ENCODE measurements around the gene HERC6.
A peak's percentile ranks its signal among the peaks of the same experiment; 100 is the strongest.

DNA sequence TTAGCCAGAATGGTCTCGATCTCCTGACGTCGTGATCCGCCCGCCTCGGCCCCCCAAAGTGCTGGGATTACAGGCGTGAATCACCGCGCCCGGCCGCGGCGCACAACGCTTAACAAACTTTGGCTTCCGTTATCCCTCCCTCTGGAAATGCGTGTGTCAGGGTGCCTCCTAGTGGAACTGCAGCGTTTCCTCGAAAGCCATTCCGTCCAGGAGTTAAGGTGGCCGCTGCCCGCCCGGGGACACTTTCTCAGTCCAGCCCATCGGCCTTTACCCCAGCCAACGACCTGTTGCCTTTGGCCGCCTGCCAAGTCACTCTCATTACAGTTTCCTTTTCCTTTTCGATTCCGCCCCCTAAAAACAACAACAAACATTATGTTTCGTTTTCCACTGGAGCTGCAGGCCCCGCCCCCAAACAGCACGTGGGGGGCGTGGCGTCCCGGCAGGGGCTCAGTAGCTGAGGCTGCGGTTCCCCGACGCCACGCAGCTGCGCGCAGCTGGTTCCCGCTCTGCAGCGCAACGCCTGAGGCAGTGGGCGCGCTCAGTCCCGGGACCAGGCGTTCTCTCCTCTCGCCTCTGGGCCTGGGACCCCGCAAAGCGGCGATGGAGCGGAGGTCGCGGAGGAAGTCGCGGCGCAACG lies 78.1 kb downstream of the HERC6 start, which contains the start of gene HERC5:
- no peak for TF ChIP-seq HOXA7 (CRISPR knock-in tag; IDR thresholded peaks at IDR 0.05; ENCODE audit: borderline replicate concordance)
- no peak for TF ChIP-seq ZNF560 (tag by site-specific recombination; IDR thresholded peaks at IDR 0.05; ENCODE audit: borderline replicate concordance)
- TF ChIP-seq, protein P1, sequence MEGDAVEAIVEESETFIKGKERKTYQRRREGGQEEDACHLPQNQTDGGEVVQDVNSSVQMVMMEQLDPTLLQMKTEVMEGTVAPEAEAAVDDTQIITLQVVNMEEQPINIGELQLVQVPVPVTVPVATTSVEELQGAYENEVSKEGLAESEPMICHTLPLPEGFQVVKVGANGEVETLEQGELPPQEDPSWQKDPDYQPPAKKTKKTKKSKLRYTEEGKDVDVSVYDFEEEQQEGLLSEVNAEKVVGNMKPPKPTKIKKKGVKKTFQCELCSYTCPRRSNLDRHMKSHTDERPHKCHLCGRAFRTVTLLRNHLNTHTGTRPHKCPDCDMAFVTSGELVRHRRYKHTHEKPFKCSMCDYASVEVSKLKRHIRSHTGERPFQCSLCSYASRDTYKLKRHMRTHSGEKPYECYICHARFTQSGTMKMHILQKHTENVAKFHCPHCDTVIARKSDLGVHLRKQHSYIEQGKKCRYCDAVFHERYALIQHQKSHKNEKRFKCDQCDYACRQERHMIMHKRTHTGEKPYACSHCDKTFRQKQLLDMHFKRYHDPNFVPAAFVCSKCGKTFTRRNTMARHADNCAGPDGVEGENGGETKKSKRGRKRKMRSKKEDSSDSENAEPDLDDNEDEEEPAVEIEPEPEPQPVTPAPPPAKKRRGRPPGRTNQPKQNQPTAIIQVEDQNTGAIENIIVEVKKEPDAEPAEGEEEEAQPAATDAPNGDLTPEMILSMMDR (tag by site-specific recombination; IDR thresholded peaks at IDR 0.05): peak; percentile 89

All from HEK293 (cell line).